A549 (cell line): Measurements from ENCODE around the gene PPM1H. TPM values are rescaled to one million over a fixed set of nuclear protein-coding genes. Genes with fewer than 3 reads are reported as not detected.

Experiments used
- BCL3 ChIP-seq: fragments of >200 bp; sonication (Bioruptor Twin); formaldehyde crosslinking; IDR thresholded peaks from 3 replicates; pipeline ENCODE4 v1.6.1; 2016
- CHD4 ChIP-seq: fragments of 200-600 bp; sonication (generic); IDR thresholded peaks from 2 replicates; pipeline ENCODE4 v1.6.1; 2016; ENCODE audit warnings: antibody characterized with exemption, mild to moderate bottlenecking, borderline replicate concordance
- EHF ChIP-seq: fragments of 250-450 bp; sonication (Bioruptor Pico); IDR thresholded peaks from 2 replicates; pipeline ENCODE4 v1.5.0; 2020; ENCODE audit warnings: mild to moderate bottlenecking
- EHMT2 ChIP-seq: fragments of 200-600 bp; sonication (generic); IDR thresholded peaks from 2 replicates; pipeline ENCODE4 v1.6.1; 2016; ENCODE audit warnings: antibody characterized with exemption, low read depth, mild to moderate bottlenecking, moderate library complexity
- EP300 ChIP-seq, 2 experiments: fragments of >200 bp; sonication (Bioruptor Twin); formaldehyde crosslinking; IDR thresholded peaks; 2 replicates in 1 of 2; 3 replicates in 1 of 2; pipeline ENCODE4 v1.6.1; 2016 to 2017
- ESRRA ChIP-seq: fragments of 150-350 bp; IDR thresholded peaks from 2 replicates; pipeline ENCODE4 v1.6.1; 2014; ENCODE audit warnings: mild to moderate bottlenecking, low read length, borderline replicate concordance
- FOSB ChIP-seq: fragments of 250-450 bp; sonication (Bioruptor Pico); IDR thresholded peaks from 2 replicates; pipeline ENCODE4 v1.5.0; 2020; ENCODE audit warnings: mild to moderate bottlenecking, moderate library complexity
- FOXS1 ChIP-seq: fragments of 250-450 bp; sonication (Bioruptor Pico); IDR thresholded peaks from 2 replicates; pipeline ENCODE4 v1.5.0; 2020; ENCODE audit warnings: mild to moderate bottlenecking, moderate library complexity
- HDAC2 ChIP-seq: fragments of 200-600 bp; sonication (generic); IDR thresholded peaks from 2 replicates; pipeline ENCODE4 v1.6.1; 2016
- HEYL ChIP-seq: fragments of 250-450 bp; sonication (Bioruptor Pico); IDR thresholded peaks from 2 replicates; pipeline ENCODE4 v1.8.0; 2021; ENCODE audit warnings: mild to moderate bottlenecking, moderate library complexity
- HOXB5 ChIP-seq: fragments of 250-450 bp; sonication (Bioruptor Pico); IDR thresholded peaks from 2 replicates; pipeline ENCODE4 v1.5.0; 2020; ENCODE audit warnings: mild to moderate bottlenecking, moderate library complexity
- JUN ChIP-seq, 2 experiments: fragments of >200 bp; sonication (Bioruptor Twin); formaldehyde crosslinking; IDR thresholded peaks; 2 replicates in 1 of 2; 3 replicates in 1 of 2; pipeline ENCODE4 v1.6.1; 2016 to 2017
- JUNB ChIP-seq: fragments of >200 bp; sonication (Bioruptor Twin); formaldehyde crosslinking; IDR thresholded peaks from 2 replicates; pipeline ENCODE4 v1.6.1; 2016
- MAZ ChIP-seq: fragments of 150-350 bp; IDR thresholded peaks from 2 replicates; pipeline ENCODE4 v1.6.1; 2014; ENCODE audit warnings: antibody characterized with exemption, low read depth, low read length, borderline replicate concordance
- MYC ChIP-seq: IDR thresholded peaks from 2 replicates; pipeline ENCODE4 v1.6.1; 2012; ENCODE audit warnings: mild to moderate bottlenecking, inconsistent platforms, low read length, improper control_type of control experiment, borderline replicate concordance
- NFE2L2 ChIP-seq: fragments of 150-350 bp; conservative IDR thresholded peaks from 2 replicates; pipeline ENCODE4 v1.6.1; 2014; ENCODE audit warnings: low read length
- NPAS2 ChIP-seq: fragments of 250-450 bp; sonication (Bioruptor Pico); IDR thresholded peaks from 2 replicates; pipeline ENCODE4 v1.8.0; 2022; ENCODE audit warnings: mild to moderate bottlenecking, moderate library complexity, borderline replicate concordance
- NR3C1 ChIP-seq: fragments of >200 bp; sonication (Bioruptor Twin); formaldehyde crosslinking; IDR thresholded peaks from 3 replicates; pipeline ENCODE4 v1.6.1; 2017
- POLR2A ChIP-seq: IDR thresholded peaks from 2 replicates; pipeline ENCODE4 v1.6.1; 2012; ENCODE audit warnings: mild to moderate bottlenecking, low read length
- POLR2AphosphoS2 ChIP-seq: conservative IDR thresholded peaks from 2 replicates; pipeline ENCODE4 v1.6.1; 2012; ENCODE audit warnings: low read length, improper control_type of control experiment, inconsistent platforms
- RAD21 ChIP-seq, 2 experiments: fragments of >200 bp in 1 of 2; sonication (Bioruptor Twin) in 1 of 2; formaldehyde crosslinking in 1 of 2; IDR thresholded peaks in 1 of 2; conservative IDR thresholded peaks in 1 of 2; 2 replicates in 1 of 2; 3 replicates in 1 of 2; pipeline ENCODE4 v1.6.1; 2012 to 2018; ENCODE audit warnings: inconsistent platforms in 1 of 2
- RCOR1 ChIP-seq: fragments of 150-350 bp; IDR thresholded peaks from 2 replicates; pipeline ENCODE4 v1.6.1; 2014; ENCODE audit warnings: antibody characterized with exemption, low read length, low read depth
- RFX5 ChIP-seq: fragments of 450-650 bp; IDR thresholded peaks from 2 replicates; pipeline ENCODE4 v1.7.1; 2014; ENCODE audit warnings: antibody characterized with exemption, mild to moderate bottlenecking, moderate library complexity
- RNF2 ChIP-seq: fragments of 200-600 bp; sonication (generic); IDR thresholded peaks from 2 replicates; pipeline ENCODE4 v1.6.1; 2016; ENCODE audit warnings: low read depth, mild to moderate bottlenecking, antibody characterized with exemption, moderate library complexity, borderline replicate concordance
- SMC3 ChIP-seq: fragments of >200 bp; sonication (Bioruptor Twin); formaldehyde crosslinking; IDR thresholded peaks from 3 replicates; pipeline ENCODE4 v1.6.1; 2018; ENCODE audit warnings: inconsistent platforms
- SREBF2 ChIP-seq: fragments of 450-650 bp; IDR thresholded peaks from 2 replicates; pipeline ENCODE4 v1.6.1; 2014; ENCODE audit warnings: mild to moderate bottlenecking, moderate library complexity
- TFCP2L1 ChIP-seq: fragments of 250-450 bp; sonication (Bioruptor Pico); IDR thresholded peaks from 2 replicates; pipeline ENCODE4 v1.5.0; 2021; ENCODE audit warnings: mild to moderate bottlenecking
- USF2 ChIP-seq: fragments of 450-650 bp; IDR thresholded peaks from 2 replicates; pipeline ENCODE4 v1.6.1; 2014; ENCODE audit warnings: antibody characterized with exemption
- ZC3H11A ChIP-seq: fragments of 450-650 bp; IDR thresholded peaks from 2 replicates; pipeline ENCODE4 v1.6.1; 2014; ENCODE audit warnings: antibody characterized with exemption, mild to moderate bottlenecking
- ZFP36 ChIP-seq: fragments of 450-650 bp; IDR thresholded peaks from 2 replicates; pipeline ENCODE4 v1.6.1; 2014; ENCODE audit warnings: borderline replicate concordance; ENCODE audit not compliant: partially characterized antibody
- polyA plus RNA-seq, 4 experiments: library from polyadenylated mRNA; depleted of rRNA in 3 of 4; stranded (reverse); fragments of >200 nt; fragmentation: RNase III in 1 of 4; extraction: RNeasy Plus Mini Kit Qiagen cat#74134 plus additional on column Dnase treatment in 1 of 4; gene quantifications; 2 replicates in 3 of 4; 3 replicates in 1 of 4; pipeline ENCODE4 v1.2.3, GENCODE V29; 2011 to 2017
- TF ChIP-seq, protein P1 (sequence below): IDR thresholded peaks from 2 replicates; pipeline ENCODE4 v1.6.1; 2012; ENCODE audit warnings: low read depth, borderline replicate concordance
- TF ChIP-seq, protein P2 (sequence below): fragments of >200 bp; sonication (Bioruptor Twin); formaldehyde crosslinking; IDR thresholded peaks from 2 replicates; pipeline ENCODE4 v1.6.1; 2016
- TF ChIP-seq, protein P3 (sequence below): fragments of 250-450 bp; sonication (Bioruptor Pico); IDR thresholded peaks from 2 replicates; pipeline ENCODE4 v1.5.0; 2020; ENCODE audit warnings: low read depth, mild to moderate bottlenecking, moderate library complexity

The PPM1H gene
- polyA plus RNA-seq, 2 of the 4 experiments (the other 2 are of a cell fraction), result 7.8 TPM

- TF ChIP-seq HDAC2, result no peak
- TF ChIP-seq CHD4, result no peak
- 0 out of 5 replicates have a peak, but pooled peaks of 1 of the 2 experiments have one; percentile 2 for TF ChIP-seq EP300 (IDR thresholded peaks at IDR 0.05)
- no peak for TF ChIP-seq USF2
- no peak for TF ChIP-seq BCL3
- TF ChIP-seq, protein P1, sequence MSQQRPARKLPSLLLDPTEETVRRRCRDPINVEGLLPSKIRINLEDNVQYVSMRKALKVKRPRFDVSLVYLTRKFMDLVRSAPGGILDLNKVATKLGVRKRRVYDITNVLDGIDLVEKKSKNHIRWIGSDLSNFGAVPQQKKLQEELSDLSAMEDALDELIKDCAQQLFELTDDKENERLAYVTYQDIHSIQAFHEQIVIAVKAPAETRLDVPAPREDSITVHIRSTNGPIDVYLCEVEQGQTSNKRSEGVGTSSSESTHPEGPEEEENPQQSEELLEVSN, result no peak
- peak; percentile 51; the same call in 1 of the 2 replicates for TF ChIP-seq HEYL (CRISPR knock-in tag)
- 0 out of 2 replicates have a peak, but pooled peaks have one; percentile 31 for TF ChIP-seq FOXS1 (CRISPR knock-in tag)
- no peak for TF ChIP-seq JUNB
- no peak for TF ChIP-seq MYC
- TF ChIP-seq, protein P2, sequence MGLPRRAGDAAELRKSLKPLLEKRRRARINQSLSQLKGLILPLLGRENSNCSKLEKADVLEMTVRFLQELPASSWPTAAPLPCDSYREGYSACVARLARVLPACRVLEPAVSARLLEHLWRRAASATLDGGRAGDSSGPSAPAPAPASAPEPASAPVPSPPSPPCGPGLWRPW, result no peak
- TF ChIP-seq RCOR1, result no peak
- peak; percentile 68 for TF ChIP-seq EHF (CRISPR knock-in tag)
- TF ChIP-seq RFX5, result no peak
- peak; percentile 15; the same call in 1 of the 2 replicates for TF ChIP-seq POLR2A
- TF ChIP-seq NFE2L2, result no peak
- no peak for TF ChIP-seq EHMT2
- no peak for TF ChIP-seq NR3C1
- peak in 1 of 2 experiments; percentile 1; a peak in 2 of 5 replicates for TF ChIP-seq RAD21 (conservative IDR thresholded peaks at IDR 0.05 in 1 of 2, IDR thresholded peaks at IDR 0.05 in 1 of 2)
- TF ChIP-seq SMC3, result 0 out of 3 replicates have a peak, but pooled peaks have one; percentile 8
- no peak for TF ChIP-seq NPAS2 (CRISPR knock-in tag)
- TF ChIP-seq ESRRA, result no peak
- peak; percentile 58; the same call in 1 of the 2 replicates for TF ChIP-seq HOXB5 (CRISPR knock-in tag)
- TF ChIP-seq JUN (IDR thresholded peaks at IDR 0.05), result peak; percentile 2 to 10; a peak in 2 of 5 replicates
- TF ChIP-seq ZC3H11A, result no peak
- no peak for TF ChIP-seq POLR2AphosphoS2
- peak; percentile 44; the same call in 1 of the 2 replicates for TF ChIP-seq FOSB
- TF ChIP-seq ZFP36, result no peak
- TF ChIP-seq RNF2, result no peak
- TF ChIP-seq TFCP2L1 (CRISPR knock-in tag), result peak; percentile 72
- TF ChIP-seq, protein P3, sequence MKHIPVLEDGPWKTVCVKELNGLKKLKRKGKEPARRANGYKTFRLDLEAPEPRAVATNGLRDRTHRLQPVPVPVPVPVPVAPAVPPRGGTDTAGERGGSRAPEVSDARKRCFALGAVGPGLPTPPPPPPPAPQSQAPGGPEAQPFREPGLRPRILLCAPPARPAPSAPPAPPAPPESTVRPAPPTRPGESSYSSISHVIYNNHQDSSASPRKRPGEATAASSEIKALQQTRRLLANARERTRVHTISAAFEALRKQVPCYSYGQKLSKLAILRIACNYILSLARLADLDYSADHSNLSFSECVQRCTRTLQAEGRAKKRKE (CRISPR knock-in tag), result no peak
- TF ChIP-seq SREBF2, result no peak
- no peak for TF ChIP-seq MAZ
Measured at GRCh38 chr12:62731055-62731820, 203.7 kb downstream of the PPM1H start (continued).
